GM12874 (cell line): ENCODE measurements around the gene VKORC1.

ENCODE experiments used
- CTCF ChIP-seq: IDR thresholded peaks from 2 replicates; pipeline ENCODE4 v1.5.1; 2011; ENCODE audit warnings: low read depth, mild to moderate bottlenecking, control low read depth, low read length, moderate library complexity; ENCODE audit not compliant: insufficient read depth

VKORC1 gene

GRCh38 chr16:31076319-31076718, 18.3 kb downstream of the VKORC1 start:
- no peak for TF ChIP-seq CTCF

- TF ChIP-seq CTCF = no peak
Observed at GRCh38 chr16:31074814-31075183, 19.8 kb downstream of the VKORC1 start.

GRCh38 chr16:31073970-31074813, 20.4 kb downstream of the VKORC1 start, which contains the start of the genes ZNF646 and ZNF668:
TSS of gene ZNF646 (plus strand) at chr16:31074422. CDS start at chr16:31076325, 1,903 bp downstream.
TSS of gene ZNF668 (minus strand) at chr16:31074240. CDS start at chr16:31064459, 9,781 bp downstream.
- TF ChIP-seq CTCF = no peak

GRCh38 chr16:31073142-31073969, 21.2 kb downstream of the VKORC1 start:
- TF ChIP-seq CTCF = no peak

- no peak for TF ChIP-seq CTCF
Observed at GRCh38 chr16:31072540-31073141, 22.0 kb downstream of the VKORC1 start.

- TF ChIP-seq CTCF = no peak
Observed at GRCh38 chr16:31071861-31072260, 22.7 kb downstream of the VKORC1 start.

GRCh38 chr16:31067342-31067741, 27.3 kb downstream of the VKORC1 start:
- TF ChIP-seq CTCF = no peak
